Neural cell (in vitro differentiated cells): ENCODE data around the gene AK3. TPM values are rescaled to one million over a fixed set of nuclear protein-coding genes. Genes with fewer than 3 reads are reported as not detected.

ENCODE experiments used
- H2AFZ ChIP-seq: fragments of 200-600, 300-800 bp; sonication (generic), shearing (Covaris generic); 2 replicates; pipeline ENCODE4 v1.6.0; 2014; ENCODE audit warnings: low read depth, mild to moderate bottlenecking, antibody characterized with exemption, low read length, moderate library complexity
- H3F3A ChIP-seq: fragments of 200-600 bp; shearing (Covaris generic); 2 replicates; pipeline ENCODE4 v1.6.1; 2016; ENCODE audit warnings: mild to moderate bottlenecking, moderate library complexity, mixed read lengths, antibody characterized with exemption, low read length; ENCODE audit not compliant: insufficient read depth, poor library complexity, severe bottlenecking
- H3K27ac ChIP-seq: fragments of 200-600, 300-800 bp; sonication (generic), shearing (Covaris generic); 2 replicates; pipeline ENCODE4 v1.5.1; 2014; ENCODE audit warnings: mild to moderate bottlenecking, low read length, moderate library complexity
- H3K27me3 ChIP-seq: fragments of 300-800, 200-600 bp; sonication (generic), shearing (Covaris generic); 2 replicates; pipeline ENCODE4 v1.6.0; 2014; ENCODE audit warnings: mild to moderate bottlenecking, low read depth, low read length, moderate library complexity; ENCODE audit not compliant: insufficient read depth
- H3K36me3 ChIP-seq: fragments of 300-800, 200-600 bp; sonication (generic), shearing (Covaris generic); 2 replicates; pipeline ENCODE4 v1.5.1; 2014; ENCODE audit warnings: mild to moderate bottlenecking, antibody characterized with exemption, low read length, moderate library complexity; ENCODE audit not compliant: insufficient read depth
- H3K4me2 ChIP-seq: fragments of 300-800, 200-600 bp; sonication (generic), shearing (Covaris generic); 2 replicates; pipeline ENCODE4 v1.6.0; 2014; ENCODE audit warnings: mild to moderate bottlenecking, low read length
- H3K4me3 ChIP-seq: fragments of 300-800, 200-600 bp; sonication (generic), shearing (Covaris generic); 2 replicates; pipeline ENCODE4 v1.5.1; 2014; ENCODE audit warnings: mild to moderate bottlenecking, low read length, moderate library complexity
- H3K79me2 ChIP-seq: fragments of 200-600 bp; shearing (Covaris generic); replicated peaks from 2 replicates; pipeline ENCODE4 v1.6.0; 2014; ENCODE audit warnings: mild to moderate bottlenecking, low read length, moderate library complexity; ENCODE audit not compliant: insufficient read depth
- H3K9ac ChIP-seq: fragments of 300-800, 200-600 bp; sonication (generic), shearing (Covaris generic); 2 replicates; pipeline ENCODE4 v1.6.1; 2016; ENCODE audit warnings: mild to moderate bottlenecking, low read length, mixed read lengths
- H3K9me2 ChIP-seq: fragments of 200-600 bp; shearing (Covaris generic); 2 replicates; pipeline ENCODE4 v1.6.1; 2016; ENCODE audit warnings: mild to moderate bottlenecking, low read length, mixed read lengths; ENCODE audit not compliant: insufficient read depth
- H3K9me3 ChIP-seq: fragments of 200-600, 300-800 bp; sonication (generic), shearing (Covaris generic); 2 replicates; pipeline ENCODE4 v1.6.1; 2016; ENCODE audit warnings: mild to moderate bottlenecking, mixed run types, low read length, moderate library complexity, mixed read lengths
- H4K20me1 ChIP-seq: fragments of 200-600 bp; shearing (Covaris generic); 2 replicates; pipeline ENCODE4 v1.6.1; 2016; ENCODE audit warnings: mild to moderate bottlenecking, mixed run types; ENCODE audit not compliant: insufficient read depth
- EP300 ChIP-seq: fragments of 450-650 bp; conservative IDR thresholded peaks from 2 replicates; pipeline ENCODE4 v1.6.1; 2014; ENCODE audit warnings: antibody characterized with exemption, mild to moderate bottlenecking, moderate library complexity; ENCODE audit not compliant: poor library complexity, severe bottlenecking
- EZH2 ChIP-seq: fragments of 200-600, 300-800 bp; shearing (Covaris generic), sonication (generic); IDR thresholded peaks from 2 replicates; pipeline ENCODE4 v1.6.1; 2014; ENCODE audit warnings: antibody characterized with exemption, low read length, borderline replicate concordance, mild to moderate bottlenecking; ENCODE audit not compliant: insufficient read depth, poor library complexity, severe bottlenecking
- MXI1 ChIP-seq: fragments of 450-650 bp; conservative IDR thresholded peaks from 2 replicates; pipeline ENCODE4 v1.6.1; 2014; ENCODE audit warnings: antibody characterized with exemption, mild to moderate bottlenecking; ENCODE audit not compliant: poor library complexity, severe bottlenecking
- POLR2AphosphoS5 ChIP-seq: IDR thresholded peaks from 2 replicates; pipeline ENCODE4 v1.6.1; 2012
- RAD21 ChIP-seq: fragments of 450-650 bp; conservative IDR thresholded peaks from 2 replicates; pipeline ENCODE4 v1.6.1; 2014; ENCODE audit warnings: antibody characterized with exemption, mild to moderate bottlenecking, moderate library complexity
- SMC3 ChIP-seq: fragments of 450-650 bp; conservative IDR thresholded peaks from 2 replicates; pipeline ENCODE4 v1.6.1; 2014; ENCODE audit warnings: antibody characterized with exemption, mild to moderate bottlenecking, moderate library complexity; ENCODE audit not compliant: poor library complexity
- TAF1 ChIP-seq: IDR thresholded peaks from 2 replicates; pipeline ENCODE4 v1.6.1; 2012; ENCODE audit warnings: low read depth
- polyA plus RNA-seq: library from polyadenylated mRNA; depleted of rRNA; stranded (reverse); fragments of >200 nt; gene quantifications from 2 replicates; pipeline ENCODE4 v1.2.3, GENCODE V29; 2014
- TF ChIP-seq, protein P1 (sequence below): IDR thresholded peaks from 2 replicates; pipeline ENCODE4 v1.6.1; 2012; ENCODE audit warnings: borderline replicate concordance
- TF ChIP-seq, protein P2 (sequence below): fragments of 450-650 bp; IDR thresholded peaks from 2 replicates; pipeline ENCODE4 v1.5.1; 2014; ENCODE audit warnings: antibody characterized with exemption, mild to moderate bottlenecking, moderate library complexity; ENCODE audit not compliant: poor library complexity, severe bottlenecking

Gene AK3
- polyA plus RNA-seq, 1 donor from 2014 or later: 73.7 TPM

DNA sequence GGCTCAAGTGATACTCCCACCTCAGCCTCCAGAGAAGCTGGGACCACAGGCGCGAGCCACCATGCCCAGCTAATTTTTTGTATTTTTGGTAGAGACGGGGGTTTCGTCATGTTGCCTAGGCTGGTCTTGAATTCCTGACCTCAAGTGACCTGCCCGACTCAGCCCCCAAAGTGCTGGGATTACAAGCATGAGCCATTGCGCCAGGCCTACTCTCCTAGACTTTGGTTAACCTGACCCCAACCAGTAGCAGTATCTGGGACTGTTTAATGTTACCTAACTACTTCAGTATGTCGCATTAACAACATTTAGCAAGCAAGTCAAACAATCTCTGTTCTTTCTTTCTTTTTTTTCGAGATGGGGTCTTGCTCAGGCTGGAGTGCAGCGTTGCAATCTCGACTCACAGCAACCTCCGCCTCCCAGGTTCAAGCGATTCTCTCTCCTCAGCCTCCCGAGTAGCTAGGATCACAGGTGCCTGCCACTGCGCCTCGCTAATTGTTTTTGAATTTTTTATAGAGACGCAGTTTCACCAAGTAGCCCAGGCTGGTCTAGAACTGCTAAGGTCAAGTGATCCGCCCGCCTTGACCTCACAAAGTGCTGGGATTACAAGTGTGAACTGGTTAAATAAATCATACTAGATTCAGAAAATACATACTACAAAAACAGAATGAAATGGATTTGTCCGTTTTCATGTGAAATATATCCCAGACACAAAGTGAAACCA lies 2.0 kb downstream of the AK3 start:
- no peak overlapping the region for H2AFZ ChIP-seq
- TF ChIP-seq SMC3 (no peak), EZH2 (no peak)
- TF ChIP-seq, protein P1, sequence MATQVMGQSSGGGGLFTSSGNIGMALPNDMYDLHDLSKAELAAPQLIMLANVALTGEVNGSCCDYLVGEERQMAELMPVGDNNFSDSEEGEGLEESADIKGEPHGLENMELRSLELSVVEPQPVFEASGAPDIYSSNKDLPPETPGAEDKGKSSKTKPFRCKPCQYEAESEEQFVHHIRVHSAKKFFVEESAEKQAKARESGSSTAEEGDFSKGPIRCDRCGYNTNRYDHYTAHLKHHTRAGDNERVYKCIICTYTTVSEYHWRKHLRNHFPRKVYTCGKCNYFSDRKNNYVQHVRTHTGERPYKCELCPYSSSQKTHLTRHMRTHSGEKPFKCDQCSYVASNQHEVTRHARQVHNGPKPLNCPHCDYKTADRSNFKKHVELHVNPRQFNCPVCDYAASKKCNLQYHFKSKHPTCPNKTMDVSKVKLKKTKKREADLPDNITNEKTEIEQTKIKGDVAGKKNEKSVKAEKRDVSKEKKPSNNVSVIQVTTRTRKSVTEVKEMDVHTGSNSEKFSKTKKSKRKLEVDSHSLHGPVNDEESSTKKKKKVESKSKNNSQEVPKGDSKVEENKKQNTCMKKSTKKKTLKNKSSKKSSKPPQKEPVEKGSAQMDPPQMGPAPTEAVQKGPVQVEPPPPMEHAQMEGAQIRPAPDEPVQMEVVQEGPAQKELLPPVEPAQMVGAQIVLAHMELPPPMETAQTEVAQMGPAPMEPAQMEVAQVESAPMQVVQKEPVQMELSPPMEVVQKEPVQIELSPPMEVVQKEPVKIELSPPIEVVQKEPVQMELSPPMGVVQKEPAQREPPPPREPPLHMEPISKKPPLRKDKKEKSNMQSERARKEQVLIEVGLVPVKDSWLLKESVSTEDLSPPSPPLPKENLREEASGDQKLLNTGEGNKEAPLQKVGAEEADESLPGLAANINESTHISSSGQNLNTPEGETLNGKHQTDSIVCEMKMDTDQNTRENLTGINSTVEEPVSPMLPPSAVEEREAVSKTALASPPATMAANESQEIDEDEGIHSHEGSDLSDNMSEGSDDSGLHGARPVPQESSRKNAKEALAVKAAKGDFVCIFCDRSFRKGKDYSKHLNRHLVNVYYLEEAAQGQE: no peak
- TF ChIP-seq, protein P2, sequence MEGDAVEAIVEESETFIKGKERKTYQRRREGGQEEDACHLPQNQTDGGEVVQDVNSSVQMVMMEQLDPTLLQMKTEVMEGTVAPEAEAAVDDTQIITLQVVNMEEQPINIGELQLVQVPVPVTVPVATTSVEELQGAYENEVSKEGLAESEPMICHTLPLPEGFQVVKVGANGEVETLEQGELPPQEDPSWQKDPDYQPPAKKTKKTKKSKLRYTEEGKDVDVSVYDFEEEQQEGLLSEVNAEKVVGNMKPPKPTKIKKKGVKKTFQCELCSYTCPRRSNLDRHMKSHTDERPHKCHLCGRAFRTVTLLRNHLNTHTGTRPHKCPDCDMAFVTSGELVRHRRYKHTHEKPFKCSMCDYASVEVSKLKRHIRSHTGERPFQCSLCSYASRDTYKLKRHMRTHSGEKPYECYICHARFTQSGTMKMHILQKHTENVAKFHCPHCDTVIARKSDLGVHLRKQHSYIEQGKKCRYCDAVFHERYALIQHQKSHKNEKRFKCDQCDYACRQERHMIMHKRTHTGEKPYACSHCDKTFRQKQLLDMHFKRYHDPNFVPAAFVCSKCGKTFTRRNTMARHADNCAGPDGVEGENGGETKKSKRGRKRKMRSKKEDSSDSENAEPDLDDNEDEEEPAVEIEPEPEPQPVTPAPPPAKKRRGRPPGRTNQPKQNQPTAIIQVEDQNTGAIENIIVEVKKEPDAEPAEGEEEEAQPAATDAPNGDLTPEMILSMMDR: no peak
- peaks cover 51% of the 10 kb centered on the region for H3K79me2 ChIP-seq

DNA sequence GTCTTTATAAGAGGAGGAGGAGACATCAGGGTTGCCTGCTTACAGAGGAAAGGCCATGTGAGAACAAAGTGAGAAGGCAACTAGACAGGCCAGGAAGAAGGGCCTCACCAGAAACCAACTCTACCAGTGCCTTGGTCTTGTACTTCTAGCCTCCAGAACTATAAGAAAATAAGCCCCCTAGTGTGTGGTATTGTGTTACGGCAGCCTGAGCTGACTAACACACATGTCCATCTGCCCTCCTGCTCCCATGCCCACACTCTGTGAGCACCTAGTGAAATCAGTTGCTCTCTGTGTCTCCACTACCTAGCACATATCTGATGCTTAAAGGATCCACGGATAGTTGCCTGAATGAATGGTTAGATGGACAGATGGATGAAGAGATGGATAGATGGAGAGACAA lies 6.9 kb downstream of the AK3 start:
- no peak for TF ChIP-seq RAD21
- TF ChIP-seq EP300: no peak
- no peak for TF ChIP-seq SMC3
- TF ChIP-seq, protein P2: no peak
- TF ChIP-seq, protein P1: no peak
- TF ChIP-seq POLR2AphosphoS5: no peak
- no peak for TF ChIP-seq EZH2
- no peak for TF ChIP-seq MXI1
- TF ChIP-seq TAF1: no peak
- Histone ChIP-seq H3K9ac (no peak overlapping the region), H3K27me3 (no peaks in the 10 kb centered on the region), H3K4me3 (no peak overlapping the region), H3K9me3 (no peaks in the 10 kb centered on the region), H4K20me1 (no peaks in the 10 kb centered on the region), H3F3A (no peaks in the 10 kb centered on the region), H3K4me2 (no peak overlapping the region), H3K36me3 (no peaks in the 10 kb centered on the region), H3K79me2 (peaks cover 63% of the 10 kb centered on the region), H3K27ac (no peak overlapping the region), H3K9me2 (no peaks in the 10 kb centered on the region), H2AFZ (no peak overlapping the region)

More for the DNA sequence above, 2.0 kb downstream of the AK3 start:
- H3K9me3 ChIP-seq: no peaks in the 10 kb centered on the region
- no peaks in the 10 kb centered on the region for H3K36me3 ChIP-seq
- no peaks in the 10 kb centered on the region for H3K27me3 ChIP-seq
- H3F3A ChIP-seq: no peaks in the 10 kb centered on the region
- H3K27ac ChIP-seq: no peak overlapping the region
- no peaks in the 10 kb centered on the region for H3K9me2 ChIP-seq
- H3K4me3 ChIP-seq: peak overlapping the region; percentile 97
- no peak overlapping the region for H3K9ac ChIP-seq
- no peak overlapping the region for H3K4me2 ChIP-seq
- no peaks in the 10 kb centered on the region for H4K20me1 ChIP-seq
